Testis (tissue), 2 donors: ENCODE results near the gene SLC25A44.
"Not testable (repeated sequence)": the region's sequence is repeated elsewhere in the genome, so short reads cannot be mapped to it uniquely, and the experiment has no call there.

Source experiments
- POLR2A ChIP-seq: fragments of 450-650 bp; IDR thresholded peaks from one replicate; pipeline ENCODE4 v1.6.1; 2017; ENCODE audit warnings: antibody characterized with exemption, mild to moderate bottlenecking, moderate library complexity
- TF ChIP-seq, protein P1 (sequence below), 3 experiments: fragments of 450-650 bp in 2 of 3; fragments of 200-600 bp in 1 of 3; sonication (generic) in 1 of 3; IDR thresholded peaks; one replicate each; pipeline ENCODE4 v1.5.1; 2016 to 2019; ENCODE audit warnings: antibody characterized with exemption in 3 of 3, mild to moderate bottlenecking in 2 of 3, moderate library complexity in 1 of 3

DNA sequence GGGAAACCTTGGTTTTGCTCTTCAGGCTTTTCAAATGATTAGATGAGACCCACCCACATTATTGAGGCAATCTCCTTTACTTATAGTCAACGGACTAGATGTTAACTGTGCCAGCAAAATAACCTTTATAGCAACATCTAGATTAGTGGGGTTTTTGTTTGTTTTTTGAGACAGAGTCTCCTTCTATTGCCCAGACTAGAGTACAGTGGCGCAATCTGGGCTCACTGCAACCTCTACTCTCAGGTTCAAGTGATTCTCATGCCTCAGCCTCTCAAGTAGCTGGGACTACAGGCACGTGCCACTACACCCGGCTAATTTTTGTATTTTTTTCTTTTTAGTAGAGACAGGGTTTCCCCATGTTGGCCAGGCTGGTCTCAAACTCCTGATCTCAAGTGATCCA, 3.6 kb upstream of the SLC25A44 start:
- TF ChIP-seq, protein P1, sequence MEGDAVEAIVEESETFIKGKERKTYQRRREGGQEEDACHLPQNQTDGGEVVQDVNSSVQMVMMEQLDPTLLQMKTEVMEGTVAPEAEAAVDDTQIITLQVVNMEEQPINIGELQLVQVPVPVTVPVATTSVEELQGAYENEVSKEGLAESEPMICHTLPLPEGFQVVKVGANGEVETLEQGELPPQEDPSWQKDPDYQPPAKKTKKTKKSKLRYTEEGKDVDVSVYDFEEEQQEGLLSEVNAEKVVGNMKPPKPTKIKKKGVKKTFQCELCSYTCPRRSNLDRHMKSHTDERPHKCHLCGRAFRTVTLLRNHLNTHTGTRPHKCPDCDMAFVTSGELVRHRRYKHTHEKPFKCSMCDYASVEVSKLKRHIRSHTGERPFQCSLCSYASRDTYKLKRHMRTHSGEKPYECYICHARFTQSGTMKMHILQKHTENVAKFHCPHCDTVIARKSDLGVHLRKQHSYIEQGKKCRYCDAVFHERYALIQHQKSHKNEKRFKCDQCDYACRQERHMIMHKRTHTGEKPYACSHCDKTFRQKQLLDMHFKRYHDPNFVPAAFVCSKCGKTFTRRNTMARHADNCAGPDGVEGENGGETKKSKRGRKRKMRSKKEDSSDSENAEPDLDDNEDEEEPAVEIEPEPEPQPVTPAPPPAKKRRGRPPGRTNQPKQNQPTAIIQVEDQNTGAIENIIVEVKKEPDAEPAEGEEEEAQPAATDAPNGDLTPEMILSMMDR (IDR thresholded peaks at IDR 0.05) = not testable (repeated sequence)
- not testable (repeated sequence) for TF ChIP-seq POLR2A
